ENCODE data around the gene DNASE1L1.

GRCh38 chrX:154355776-154356140, 53.3 kb downstream of the DNASE1L1 start:
- TF ChIP-seq CTCF (IDR thresholded peaks at IDR 0.05) (no peak), POLR2A (IDR thresholded peaks at IDR 0.05) (no peak)

Measured in prostate gland (tissue), 2 donors.